PFSK-1 (cell line): ENCODE data around the gene PLA2G4D.

ENCODE experiments used
- FOXP2 ChIP-seq: optimal IDR thresholded peaks from 2 replicates; pipeline ENCODE3; 2011; ENCODE audit warnings: borderline replicate concordance, control low read depth, inconsistent platforms; ENCODE audit not compliant: insufficient read depth; ENCODE audit errors: extremely low read length, extremely low read depth
- POLR2AphosphoS5 ChIP-seq: IDR thresholded peaks from 2 replicates; pipeline ENCODE4 v1.6.1; 2012; ENCODE audit warnings: low read depth, mild to moderate bottlenecking, control low read depth, low read length, moderate library complexity
- SIN3A ChIP-seq: IDR thresholded peaks from 2 replicates; pipeline ENCODE4 v1.6.1; 2012; ENCODE audit warnings: mild to moderate bottlenecking, low read length, moderate library complexity, borderline replicate concordance; ENCODE audit not compliant: insufficient read depth
- TAF1 ChIP-seq: IDR thresholded peaks from 2 replicates; pipeline ENCODE4 v1.6.1; 2012; ENCODE audit warnings: low read length, control low read depth, borderline replicate concordance; ENCODE audit not compliant: insufficient read depth
- TF ChIP-seq, protein P1 (sequence below), 2 experiments: IDR thresholded peaks; 2 replicates each; pipeline versions ENCODE4 v1.6.1 to v1.8.0; 2011 to 2012; ENCODE audit warnings: low read depth in 2 of 2, low read length in 2 of 2, control low read depth in 1 of 2, inconsistent platforms in 1 of 2, mild to moderate bottlenecking in 1 of 2, moderate library complexity in 1 of 2; ENCODE audit not compliant: insufficient read depth in 1 of 2

Gene PLA2G4D

DNA sequence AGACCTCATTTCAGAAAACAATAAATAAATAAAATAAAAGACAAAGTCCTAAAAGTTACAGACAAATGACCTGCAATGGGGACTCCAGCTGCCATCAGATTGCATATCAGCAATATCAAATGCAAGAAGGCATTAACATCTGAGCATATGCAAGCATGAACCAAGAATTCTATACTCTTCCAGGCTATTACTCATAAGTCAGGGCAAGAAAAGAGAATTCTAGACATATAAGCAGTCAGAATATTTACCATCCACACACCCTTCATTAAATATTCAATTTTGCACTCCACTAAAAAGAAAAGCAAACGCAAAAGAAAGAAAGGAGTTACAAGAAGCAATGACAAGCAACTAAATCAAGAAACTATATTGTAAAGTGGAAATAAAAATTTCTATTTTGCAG lies 41.0 kb upstream of the PLA2G4D start:
- no peak for TF ChIP-seq SIN3A
- no peak for TF ChIP-seq POLR2AphosphoS5
- TF ChIP-seq TAF1, result no peak
- TF ChIP-seq, protein P1, sequence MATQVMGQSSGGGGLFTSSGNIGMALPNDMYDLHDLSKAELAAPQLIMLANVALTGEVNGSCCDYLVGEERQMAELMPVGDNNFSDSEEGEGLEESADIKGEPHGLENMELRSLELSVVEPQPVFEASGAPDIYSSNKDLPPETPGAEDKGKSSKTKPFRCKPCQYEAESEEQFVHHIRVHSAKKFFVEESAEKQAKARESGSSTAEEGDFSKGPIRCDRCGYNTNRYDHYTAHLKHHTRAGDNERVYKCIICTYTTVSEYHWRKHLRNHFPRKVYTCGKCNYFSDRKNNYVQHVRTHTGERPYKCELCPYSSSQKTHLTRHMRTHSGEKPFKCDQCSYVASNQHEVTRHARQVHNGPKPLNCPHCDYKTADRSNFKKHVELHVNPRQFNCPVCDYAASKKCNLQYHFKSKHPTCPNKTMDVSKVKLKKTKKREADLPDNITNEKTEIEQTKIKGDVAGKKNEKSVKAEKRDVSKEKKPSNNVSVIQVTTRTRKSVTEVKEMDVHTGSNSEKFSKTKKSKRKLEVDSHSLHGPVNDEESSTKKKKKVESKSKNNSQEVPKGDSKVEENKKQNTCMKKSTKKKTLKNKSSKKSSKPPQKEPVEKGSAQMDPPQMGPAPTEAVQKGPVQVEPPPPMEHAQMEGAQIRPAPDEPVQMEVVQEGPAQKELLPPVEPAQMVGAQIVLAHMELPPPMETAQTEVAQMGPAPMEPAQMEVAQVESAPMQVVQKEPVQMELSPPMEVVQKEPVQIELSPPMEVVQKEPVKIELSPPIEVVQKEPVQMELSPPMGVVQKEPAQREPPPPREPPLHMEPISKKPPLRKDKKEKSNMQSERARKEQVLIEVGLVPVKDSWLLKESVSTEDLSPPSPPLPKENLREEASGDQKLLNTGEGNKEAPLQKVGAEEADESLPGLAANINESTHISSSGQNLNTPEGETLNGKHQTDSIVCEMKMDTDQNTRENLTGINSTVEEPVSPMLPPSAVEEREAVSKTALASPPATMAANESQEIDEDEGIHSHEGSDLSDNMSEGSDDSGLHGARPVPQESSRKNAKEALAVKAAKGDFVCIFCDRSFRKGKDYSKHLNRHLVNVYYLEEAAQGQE (IDR thresholded peaks at IDR 0.05; ENCODE audit: insufficient read depth in 1 of 2, low read depth in 2 of 2, low read length in 2 of 2), result no peak
- TF ChIP-seq FOXP2, result no peak

DNA sequence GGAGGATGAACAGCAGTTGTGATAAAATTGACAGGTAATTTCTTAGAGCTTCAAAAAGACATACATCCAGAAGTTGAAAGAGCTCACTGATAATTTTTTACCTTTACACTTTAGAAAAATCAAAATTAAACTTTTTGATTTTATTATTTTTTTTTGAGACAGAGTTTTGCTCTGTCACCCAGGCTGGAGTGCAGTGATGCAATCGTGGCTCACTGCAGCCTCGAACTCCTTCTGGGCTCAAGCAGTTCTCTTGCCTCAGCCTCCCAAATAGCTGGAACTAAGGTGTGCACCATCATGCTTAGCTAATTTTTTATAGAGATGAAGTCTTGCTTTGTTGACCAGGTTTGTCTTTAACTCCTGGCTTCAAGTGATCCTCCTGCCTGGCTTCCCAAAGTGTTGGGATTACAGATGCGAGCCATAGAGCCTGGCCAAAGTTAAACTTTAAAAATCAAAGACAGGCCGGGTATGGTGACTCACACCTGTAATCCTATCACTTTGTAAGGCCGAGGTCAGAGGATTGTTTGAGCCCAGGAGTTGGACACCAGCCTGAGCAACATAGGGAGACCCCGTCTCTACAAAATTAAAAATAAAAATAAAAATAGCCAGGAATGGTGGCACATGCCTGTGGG lies 40.4 kb upstream of the PLA2G4D start:
- TF ChIP-seq, protein P1 (IDR thresholded peaks at IDR 0.05; ENCODE audit: insufficient read depth in 1 of 2, low read depth in 2 of 2, low read length in 2 of 2), result no peak
- no peak for TF ChIP-seq SIN3A
- no peak for TF ChIP-seq POLR2AphosphoS5
- no peak for TF ChIP-seq FOXP2
- TF ChIP-seq TAF1, result no peak

DNA sequence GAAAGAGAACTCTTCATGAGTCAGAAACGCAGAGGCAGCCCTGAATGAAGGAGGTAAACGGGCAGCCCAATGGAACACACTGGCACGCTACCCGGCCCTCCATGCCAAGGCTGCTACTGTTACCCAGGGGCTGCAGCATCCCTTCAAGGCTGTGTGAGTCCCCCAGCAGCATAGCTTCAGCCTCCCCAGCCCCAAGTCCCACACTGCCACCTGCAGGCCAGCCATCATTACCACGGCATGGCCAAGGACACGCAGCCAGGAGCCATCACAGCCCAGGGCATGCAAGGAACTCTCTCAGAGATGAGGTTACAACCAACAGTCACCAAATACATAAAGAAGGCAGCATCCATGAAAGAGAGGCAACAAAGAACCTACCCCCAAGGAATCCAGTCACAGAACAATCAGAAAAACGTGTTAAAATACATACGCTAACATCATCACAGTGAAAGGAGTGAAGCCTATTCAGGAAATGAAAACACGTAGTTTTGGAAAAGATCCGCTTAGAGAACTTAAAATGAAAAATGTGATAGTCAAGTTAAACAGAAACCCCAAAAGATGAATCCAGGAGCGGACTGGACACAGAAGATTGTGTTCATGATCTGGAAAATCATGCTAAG lies 39.6 kb upstream of the PLA2G4D start:
- no peak for TF ChIP-seq SIN3A

DNA sequence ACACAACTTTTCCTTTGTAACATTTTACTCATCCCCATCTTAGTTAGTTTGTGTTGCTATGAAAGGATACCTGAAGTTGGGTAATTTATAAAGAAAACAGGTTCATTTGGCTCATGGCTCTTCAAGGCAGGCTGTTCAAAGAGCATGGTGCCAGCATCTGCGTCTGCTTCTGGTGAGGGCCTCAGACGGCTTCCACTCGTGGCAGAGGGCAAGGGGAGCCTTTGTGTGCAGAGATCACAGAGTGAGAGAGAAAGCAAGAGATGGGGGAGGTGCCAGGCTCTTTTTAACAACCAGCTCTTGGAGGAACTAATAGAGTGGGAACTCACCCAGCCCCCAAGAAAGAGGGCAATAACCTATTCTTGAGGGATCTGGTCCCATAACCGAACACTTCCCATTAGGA lies 39.0 kb upstream of the PLA2G4D start:
- TF ChIP-seq, protein P1 (IDR thresholded peaks at IDR 0.05; ENCODE audit: insufficient read depth in 1 of 2, low read depth in 2 of 2, low read length in 2 of 2), result no peak
- no peak for TF ChIP-seq POLR2AphosphoS5
- TF ChIP-seq FOXP2, result no peak
- TF ChIP-seq TAF1, result no peak
- no peak for TF ChIP-seq SIN3A

DNA sequence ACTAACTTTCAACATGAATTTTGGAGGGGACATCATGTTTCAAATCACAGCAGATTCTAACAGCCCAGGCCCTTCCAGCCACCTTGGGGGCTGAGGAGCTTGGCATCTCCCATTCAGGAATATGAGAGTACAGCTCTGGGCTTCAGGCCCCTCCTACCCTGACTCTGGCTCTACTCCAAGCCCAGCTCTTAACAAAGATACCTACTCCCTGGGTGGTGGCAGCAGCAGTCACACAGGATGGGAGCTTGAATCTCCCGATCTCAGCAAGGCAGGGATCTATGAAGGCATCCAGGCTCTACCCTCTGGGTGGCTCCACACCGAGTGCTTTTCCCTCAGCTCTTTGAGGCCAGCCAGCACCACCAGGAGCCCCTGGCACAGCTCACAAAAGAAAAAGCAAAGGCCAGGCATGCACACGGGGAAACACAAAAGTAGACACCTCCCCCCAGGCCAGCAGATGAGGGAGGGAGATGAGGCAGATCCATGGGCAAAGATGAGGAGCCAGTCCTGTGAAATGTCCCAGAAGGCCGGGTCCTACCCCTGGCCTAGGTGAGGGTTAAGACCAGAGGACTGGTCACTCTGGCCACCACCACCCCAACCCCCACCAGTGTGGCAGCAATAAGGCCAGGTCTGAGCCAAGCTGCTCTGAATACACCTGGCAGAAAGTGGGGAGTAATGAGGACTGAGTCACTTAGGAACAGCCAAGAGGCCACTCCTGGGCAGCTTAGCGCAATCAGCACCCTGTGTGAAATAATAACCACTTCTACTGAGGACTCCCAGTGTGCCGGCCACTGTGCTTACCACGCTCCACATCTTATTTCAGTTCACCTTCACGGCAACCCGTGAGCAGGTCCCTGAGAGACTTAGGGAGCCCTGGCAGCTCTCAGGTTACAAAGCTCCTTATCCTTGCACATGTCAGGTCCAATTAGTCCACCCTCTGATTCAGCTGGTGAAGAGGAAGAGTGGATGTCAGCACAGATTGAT lies 37.8 kb upstream of the PLA2G4D start:
- TF ChIP-seq, protein P1 (IDR thresholded peaks at IDR 0.05; ENCODE audit: insufficient read depth in 1 of 2, low read depth in 2 of 2, low read length in 2 of 2), result no peak
- TF ChIP-seq FOXP2 (no peak), SIN3A (no peak), POLR2AphosphoS5 (no peak)
